CD4-positive, alpha-beta T cell treated with Interleukin-15 for 4 hours (primary cell): ENCODE results near the gene FAM50B.

ENCODE experiments used
- DNase-seq: peaks from one replicate; pipeline ENCODE4 v3.0.0-alpha.2; 2020; ENCODE audit warnings: low spot score

Gene FAM50B

GRCh38 chr6:3873051-3873450 lies 23.9 kb downstream of the FAM50B start:
- no peak for DNase-seq

- no peak for DNase-seq
These were observed 24.9 kb downstream of the FAM50B start for GRCh38 chr6:3874069-3874468.

- DNase-seq, result no peak
These were observed 26.3 kb downstream of the FAM50B start for GRCh38 chr6:3875486-3875885.

- no peak for DNase-seq
These were observed 26.9 kb downstream of the FAM50B start for GRCh38 chr6:3876101-3876500.

GRCh38 chr6:3876866-3877265 lies 27.7 kb downstream of the FAM50B start:
- DNase-seq, result no peak

GRCh38 chr6:3878048-3878666 lies 29.0 kb downstream of the FAM50B start:
- no peak for DNase-seq

GRCh38 chr6:3879194-3879952 lies 30.2 kb downstream of the FAM50B start:
- no peak for DNase-seq

- DNase-seq, result no peak
These were observed 32.7 kb downstream of the FAM50B start for GRCh38 chr6:3881711-3882421.

GRCh38 chr6:3882431-3882830 lies 33.3 kb downstream of the FAM50B start:
- no peak for DNase-seq

- DNase-seq, result no peak
These were observed 33.7 kb downstream of the FAM50B start for GRCh38 chr6:3882866-3883265.

GRCh38 chr6:3884007-3884745 lies 35.0 kb downstream of the FAM50B start:
- no peak for DNase-seq

GRCh38 chr6:3885262-3886036 lies 36.3 kb downstream of the FAM50B start:
- no peak for DNase-seq

GRCh38 chr6:3887150-3887700 lies 38.1 kb downstream of the FAM50B start:
- no peak for DNase-seq

GRCh38 chr6:3888153-3888957 lies 39.2 kb downstream of the FAM50B start:
- no peak for DNase-seq

- no peak for DNase-seq
These were observed 40.9 kb downstream of the FAM50B start for GRCh38 chr6:3890047-3890446.

- DNase-seq, result no peak
These were observed 42.7 kb downstream of the FAM50B start for GRCh38 chr6:3891883-3892282.

- no peak for DNase-seq
These were observed 43.4 kb downstream of the FAM50B start for GRCh38 chr6:3892603-3893002.

- DNase-seq, result no peak
These were observed 44.3 kb downstream of the FAM50B start for GRCh38 chr6:3893487-3893886.

- DNase-seq, result no peak
These were observed 44.7 kb downstream of the FAM50B start for GRCh38 chr6:3893917-3894316.

GRCh38 chr6:3894590-3895311 lies 45.6 kb downstream of the FAM50B start:
- no peak for DNase-seq
